GM18511 (cell line): ENCODE measurements around the gene LYST.
A peak's percentile ranks its signal among the peaks of the same experiment; 100 is the strongest.
"Not testable (repeated sequence)": the region's sequence is repeated elsewhere in the genome, so short reads cannot be mapped to it uniquely, and the experiment has no call there.

ENCODE experiments used
- ATAC-seq: cut with Tn5 transposase; IDR thresholded peaks from one replicate; pipeline ENCODE4 v1.9.1; 2021; ENCODE audit warnings: mild to moderate bottlenecking, moderate library complexity; ENCODE audit not compliant: unreplicated experiment

The LYST gene, protein sequence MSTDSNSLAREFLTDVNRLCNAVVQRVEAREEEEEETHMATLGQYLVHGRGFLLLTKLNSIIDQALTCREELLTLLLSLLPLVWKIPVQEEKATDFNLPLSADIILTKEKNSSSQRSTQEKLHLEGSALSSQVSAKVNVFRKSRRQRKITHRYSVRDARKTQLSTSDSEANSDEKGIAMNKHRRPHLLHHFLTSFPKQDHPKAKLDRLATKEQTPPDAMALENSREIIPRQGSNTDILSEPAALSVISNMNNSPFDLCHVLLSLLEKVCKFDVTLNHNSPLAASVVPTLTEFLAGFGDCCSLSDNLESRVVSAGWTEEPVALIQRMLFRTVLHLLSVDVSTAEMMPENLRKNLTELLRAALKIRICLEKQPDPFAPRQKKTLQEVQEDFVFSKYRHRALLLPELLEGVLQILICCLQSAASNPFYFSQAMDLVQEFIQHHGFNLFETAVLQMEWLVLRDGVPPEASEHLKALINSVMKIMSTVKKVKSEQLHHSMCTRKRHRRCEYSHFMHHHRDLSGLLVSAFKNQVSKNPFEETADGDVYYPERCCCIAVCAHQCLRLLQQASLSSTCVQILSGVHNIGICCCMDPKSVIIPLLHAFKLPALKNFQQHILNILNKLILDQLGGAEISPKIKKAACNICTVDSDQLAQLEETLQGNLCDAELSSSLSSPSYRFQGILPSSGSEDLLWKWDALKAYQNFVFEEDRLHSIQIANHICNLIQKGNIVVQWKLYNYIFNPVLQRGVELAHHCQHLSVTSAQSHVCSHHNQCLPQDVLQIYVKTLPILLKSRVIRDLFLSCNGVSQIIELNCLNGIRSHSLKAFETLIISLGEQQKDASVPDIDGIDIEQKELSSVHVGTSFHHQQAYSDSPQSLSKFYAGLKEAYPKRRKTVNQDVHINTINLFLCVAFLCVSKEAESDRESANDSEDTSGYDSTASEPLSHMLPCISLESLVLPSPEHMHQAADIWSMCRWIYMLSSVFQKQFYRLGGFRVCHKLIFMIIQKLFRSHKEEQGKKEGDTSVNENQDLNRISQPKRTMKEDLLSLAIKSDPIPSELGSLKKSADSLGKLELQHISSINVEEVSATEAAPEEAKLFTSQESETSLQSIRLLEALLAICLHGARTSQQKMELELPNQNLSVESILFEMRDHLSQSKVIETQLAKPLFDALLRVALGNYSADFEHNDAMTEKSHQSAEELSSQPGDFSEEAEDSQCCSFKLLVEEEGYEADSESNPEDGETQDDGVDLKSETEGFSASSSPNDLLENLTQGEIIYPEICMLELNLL (N-terminal part only)

DNA sequence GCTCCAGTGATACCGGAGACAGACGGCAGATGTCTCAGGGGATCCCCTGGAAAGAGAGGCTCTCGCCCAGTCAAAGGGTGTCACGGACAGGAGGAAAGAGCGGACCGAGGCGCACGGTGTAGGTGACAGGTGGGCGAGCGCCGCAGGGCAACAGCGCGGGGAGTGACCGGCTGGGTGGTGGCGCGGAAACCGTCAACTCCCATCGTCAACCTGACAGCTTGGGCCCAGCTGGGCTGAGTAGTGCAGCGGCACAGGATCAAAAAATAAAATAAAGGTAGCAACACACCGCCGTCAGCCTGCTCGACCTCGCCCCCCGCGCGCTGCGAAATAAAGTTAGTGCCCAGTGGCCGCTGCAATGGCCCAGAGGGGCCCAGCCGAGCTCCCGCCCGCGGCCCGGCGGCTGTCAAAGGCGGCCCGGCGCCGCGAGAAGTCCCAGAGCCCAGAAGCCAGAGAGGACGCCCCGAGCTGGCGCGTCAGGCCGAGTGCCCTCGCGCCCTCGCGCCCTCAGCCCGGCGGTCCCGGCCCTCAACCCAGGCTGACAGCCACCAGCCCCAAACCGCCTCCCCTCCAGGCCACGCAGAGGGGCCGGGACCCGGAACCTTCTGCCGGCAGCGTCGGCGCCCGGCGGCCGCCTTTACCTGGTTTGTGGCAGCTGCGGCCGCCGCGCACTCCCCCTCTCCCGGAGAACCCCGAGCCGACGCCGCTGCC lies at the start of gene LYST:
Gene LYST (minus strand): TSS at position 702 of the 708 bp plus-strand sequence. CDS start 36,489 bp downstream, outside the sequence.
- peak; percentile 64 for ATAC-seq

DNA sequence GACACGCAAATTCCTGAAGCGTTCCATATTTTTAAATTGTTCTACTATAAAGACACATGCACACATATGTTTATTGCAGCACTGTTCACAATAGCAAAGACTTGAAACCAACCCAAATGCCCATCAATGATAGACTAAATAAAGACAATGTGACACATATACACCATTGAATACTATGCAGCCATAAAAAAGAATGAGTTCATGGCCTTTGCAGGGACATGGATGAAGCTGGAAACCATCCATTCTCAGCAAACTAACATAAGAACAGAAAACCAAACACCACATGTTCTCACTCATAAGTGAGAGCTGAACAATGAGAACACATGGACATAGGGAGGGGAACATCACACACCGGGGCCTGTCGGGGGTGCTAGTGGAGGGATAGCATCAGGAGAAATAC lies 48.8 kb upstream of the LYST start:
- not testable (repeated sequence) for ATAC-seq

DNA sequence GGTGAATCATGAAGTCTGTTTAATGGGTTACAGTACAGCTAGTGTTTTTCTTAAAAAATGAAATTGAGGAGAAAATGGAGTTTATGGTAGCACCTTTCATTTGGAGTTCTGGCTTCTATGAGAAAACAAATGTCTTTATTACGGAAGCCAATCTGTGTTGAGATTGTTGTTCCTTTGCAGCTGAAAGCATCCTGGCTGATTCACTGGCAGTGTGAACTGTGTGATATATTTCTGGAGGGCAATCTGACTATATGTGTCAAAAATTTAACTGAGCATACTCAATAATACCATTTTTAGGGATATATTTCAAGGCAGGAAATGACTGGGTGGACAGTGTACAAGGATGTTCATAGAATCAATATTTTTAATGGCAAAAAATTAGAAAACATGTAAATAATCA lies 46.6 kb upstream of the LYST start:
- no peak for ATAC-seq

DNA sequence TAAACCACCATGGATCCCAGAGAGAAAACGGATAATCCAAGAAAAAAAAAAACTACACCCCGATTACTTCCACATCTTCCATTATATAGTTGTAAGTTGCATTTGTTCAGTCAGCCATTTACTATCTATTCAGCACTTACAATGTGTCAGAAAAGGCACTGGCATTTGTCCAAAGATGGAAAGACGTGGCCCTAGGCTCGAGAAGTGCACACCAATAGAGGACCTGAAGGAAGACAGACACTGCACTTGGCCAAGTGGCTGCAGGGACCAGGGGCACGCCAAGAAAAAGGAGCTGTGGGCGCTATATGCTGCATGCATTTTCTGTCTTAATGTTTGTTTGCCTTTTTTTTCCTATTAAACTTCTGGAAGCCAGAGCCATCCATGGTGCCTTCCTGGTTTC lies 45.2 kb upstream of the LYST start:
- ATAC-seq = no peak

DNA sequence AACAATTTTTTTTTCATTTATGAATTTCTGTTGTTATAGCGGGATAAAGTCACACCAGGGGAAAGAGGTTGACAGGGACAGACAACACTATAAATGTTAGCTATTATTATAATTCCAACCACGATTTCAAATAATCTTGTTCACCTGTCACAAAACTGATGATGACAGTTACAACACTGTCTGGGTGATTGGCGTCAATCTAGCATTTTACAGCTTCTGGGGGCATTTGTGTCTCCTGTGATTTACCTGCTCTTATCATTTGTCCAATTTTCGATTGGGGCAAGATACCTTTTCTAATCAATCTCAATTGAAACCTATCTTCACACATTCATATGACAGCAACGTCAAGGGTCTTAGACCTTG lies 44.6 kb upstream of the LYST start:
- ATAC-seq = no peak

DNA sequence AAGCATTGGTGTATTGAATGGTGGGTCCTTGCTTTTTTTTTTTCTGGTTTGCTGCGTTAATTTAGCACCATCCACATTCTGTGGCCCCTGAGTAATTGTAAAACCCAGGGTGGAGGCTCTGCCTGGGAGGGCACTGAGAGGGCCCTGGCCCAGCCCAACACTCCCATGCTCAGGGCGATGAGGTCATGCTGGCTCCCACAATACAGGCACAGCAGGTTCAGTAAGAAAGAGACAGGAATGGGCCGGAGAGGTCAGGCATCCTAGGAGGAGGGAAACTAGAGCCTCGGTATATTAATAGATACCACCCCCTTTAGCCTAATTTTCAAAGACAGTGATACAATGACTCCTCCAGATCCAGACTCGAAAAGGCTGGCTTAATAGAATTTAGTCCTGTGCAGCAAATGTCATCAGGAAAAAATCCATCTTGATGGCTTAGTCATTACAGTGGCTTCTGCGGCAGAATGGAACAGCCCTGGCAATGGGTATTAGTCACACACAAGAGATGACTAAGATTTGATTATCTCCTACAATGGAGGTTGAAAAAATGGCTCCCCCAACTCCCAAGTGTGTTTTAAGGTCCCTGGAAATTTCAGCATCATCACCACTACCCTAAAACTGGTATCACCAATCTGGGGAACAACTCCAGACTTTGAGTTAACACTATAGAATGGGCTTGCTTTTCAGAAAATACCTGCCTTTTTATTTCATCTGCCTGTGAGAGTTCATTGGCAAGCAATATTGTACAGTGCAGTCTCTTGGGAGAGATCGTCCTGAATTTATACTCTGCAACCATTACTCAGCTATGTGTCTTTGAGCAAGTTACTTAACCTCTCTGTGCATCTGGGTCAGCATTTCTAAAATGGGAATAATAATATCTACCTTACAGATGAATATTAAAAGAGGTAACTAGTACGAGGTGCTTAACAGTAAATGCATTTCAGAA lies 43.9 kb upstream of the LYST start:
- ATAC-seq = no peak

DNA sequence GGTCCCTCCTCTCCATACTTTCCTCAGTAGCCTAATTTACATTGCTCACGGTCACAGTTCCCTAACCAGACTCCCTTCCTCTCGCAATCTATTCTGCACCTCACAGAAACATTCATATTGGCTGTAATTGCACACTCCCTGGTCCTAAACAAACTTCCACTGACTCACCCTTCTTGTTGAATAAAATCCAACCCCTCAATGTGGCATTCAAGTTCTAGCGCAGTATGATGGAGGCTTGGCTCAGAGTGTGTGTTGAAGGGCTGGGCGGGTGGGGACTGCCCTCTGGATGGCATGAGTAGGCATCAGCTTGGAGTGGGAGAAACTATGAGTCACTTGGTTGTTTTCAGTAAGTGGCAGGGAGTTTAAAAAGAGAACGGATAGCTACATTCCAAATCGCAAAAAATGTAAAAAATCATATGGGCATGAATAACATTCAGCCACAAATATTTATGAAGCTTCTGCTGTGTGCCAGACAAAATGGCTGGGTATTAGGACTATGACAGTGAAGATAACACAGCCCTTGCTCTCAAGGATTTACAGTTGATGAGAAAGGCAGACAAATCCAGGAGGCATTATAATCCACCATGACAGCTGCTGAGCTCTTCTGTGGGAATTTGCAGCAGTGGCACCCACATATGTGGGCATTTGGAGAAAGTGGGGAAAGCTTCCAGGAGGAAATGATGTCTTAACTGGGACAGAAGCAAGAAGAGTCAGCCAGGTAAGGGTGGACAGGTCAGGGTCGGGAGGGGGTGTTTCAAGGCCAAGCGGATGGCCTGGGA lies 42.2 kb upstream of the LYST start:
- ATAC-seq = no peak

DNA sequence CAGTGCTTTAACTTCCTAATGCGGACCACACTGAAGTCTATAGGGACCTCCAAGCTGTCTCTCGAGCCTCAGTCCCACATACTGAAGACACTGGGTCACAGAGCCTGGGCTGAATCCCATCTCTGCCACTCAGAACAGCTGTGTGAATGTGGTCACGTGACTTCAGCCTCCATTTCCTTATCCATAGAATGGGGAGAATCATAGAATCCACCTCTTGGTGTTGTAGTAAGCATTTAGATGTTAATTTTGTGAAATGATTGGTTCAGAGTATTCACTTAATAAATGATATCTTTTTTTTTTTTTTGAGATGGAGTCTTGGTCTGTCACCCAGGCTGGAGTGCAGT lies 41.2 kb upstream of the LYST start:
- ATAC-seq = no peak

DNA sequence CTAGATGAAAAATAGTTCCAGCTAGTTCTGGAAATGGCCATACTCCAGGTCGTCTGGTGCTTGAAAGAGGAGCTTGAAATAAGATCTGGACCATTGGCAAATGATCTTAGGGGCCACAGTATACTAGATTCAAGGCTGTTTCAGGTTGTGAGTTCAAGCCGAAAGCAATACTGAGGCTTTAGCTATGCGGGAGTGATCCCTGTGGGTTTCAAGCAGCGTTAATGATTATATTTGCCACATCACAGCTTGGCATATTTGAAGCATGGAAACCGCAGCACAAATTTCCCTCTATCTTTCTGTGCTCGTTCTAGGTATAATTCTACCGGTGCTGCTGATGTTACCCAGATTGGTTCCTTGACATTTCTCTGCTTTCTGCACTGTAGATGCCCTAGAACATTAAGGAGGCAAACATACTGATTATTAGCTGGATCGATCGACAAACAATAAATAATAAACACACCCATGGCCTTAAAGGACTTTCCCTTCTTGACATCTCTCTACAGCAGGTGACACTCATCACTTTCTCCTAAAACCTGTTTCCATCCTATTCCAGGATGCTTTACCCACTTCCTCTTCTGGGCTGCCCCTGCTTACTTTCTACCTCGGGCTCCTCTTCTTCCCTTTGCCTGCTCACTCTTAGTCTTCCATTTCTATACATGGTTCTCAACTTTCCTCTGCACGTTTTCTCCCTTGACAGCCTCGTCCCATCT lies 40.6 kb upstream of the LYST start:
- no peak for ATAC-seq

DNA sequence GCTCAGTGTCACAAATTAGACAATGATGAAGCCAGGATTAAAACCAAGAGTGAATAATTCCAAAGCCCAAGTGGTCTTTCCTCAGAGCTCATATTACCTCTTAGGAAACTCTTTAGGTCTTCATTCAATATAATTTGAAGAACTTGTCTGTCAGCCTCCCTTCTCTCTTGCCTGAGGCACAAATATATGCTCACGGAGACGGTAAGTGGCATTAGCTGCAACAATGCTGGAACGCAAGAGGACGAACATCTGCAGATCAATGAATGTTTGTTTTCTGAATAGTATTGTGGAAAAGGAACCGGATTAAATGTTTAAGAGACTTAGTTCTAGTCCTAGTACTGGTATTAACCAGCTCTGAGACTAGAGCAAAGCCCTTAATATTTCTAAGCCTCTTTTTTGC lies 39.7 kb upstream of the LYST start:
- ATAC-seq = no peak

DNA sequence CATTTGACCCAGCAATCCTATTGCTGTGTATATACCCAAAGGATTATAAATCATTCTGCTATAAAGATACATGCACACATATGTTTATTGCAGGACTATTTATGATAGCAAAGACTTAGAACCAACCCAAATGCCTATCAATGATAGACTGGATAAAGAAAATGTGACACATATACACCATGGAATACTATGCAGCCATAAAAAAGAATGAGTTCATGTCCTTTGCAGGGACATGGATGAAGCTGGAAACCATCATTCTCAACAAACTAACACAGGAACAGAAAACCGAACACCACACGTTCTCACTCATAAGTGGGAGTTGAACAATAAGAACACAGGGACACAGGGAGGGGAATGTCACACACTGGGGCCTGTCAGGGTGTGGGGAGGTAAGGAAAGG lies 37.1 kb upstream of the LYST start:
- not testable (repeated sequence) for ATAC-seq

DNA sequence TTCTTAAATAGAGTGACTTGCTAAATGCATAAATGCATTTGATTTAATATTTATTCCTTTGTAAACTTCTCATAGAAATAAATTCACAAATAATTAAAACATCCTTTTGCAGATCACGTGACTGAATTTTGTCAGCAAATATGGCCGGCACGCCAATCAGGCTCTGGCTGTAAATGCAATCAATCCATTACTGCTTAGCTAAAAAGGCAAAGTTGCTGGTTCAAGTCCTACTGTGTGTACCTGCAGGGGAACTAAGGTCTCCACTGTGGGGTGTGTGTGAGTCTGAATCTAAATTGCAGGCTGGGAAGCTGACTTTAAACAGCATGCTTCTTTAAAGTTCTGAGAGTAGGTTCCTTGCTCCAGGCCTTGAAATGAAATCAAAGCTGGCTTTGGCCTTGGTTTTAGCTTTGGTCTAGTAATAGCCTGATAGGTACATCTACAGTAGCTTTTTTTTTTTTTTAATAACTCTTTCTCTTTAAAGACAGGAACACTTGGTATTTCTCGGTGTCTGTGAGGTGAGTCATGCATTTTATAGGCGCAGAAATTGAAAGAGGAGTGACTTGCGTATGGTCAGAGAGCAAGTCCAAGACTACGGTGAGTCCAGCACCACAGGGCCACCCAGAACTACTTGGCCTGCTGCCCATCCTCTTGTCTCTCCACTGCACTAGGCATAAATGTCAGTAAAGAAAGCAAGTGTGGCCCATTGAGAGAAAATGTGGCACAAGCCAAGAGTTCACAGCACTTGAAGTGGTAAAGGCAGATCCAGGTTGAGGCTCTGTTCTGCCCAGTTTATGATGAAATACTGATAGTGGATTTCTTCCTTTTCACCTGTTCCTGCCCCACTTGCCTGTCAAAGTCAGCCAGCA lies 36.2 kb upstream of the LYST start:
- ATAC-seq = no peak

DNA sequence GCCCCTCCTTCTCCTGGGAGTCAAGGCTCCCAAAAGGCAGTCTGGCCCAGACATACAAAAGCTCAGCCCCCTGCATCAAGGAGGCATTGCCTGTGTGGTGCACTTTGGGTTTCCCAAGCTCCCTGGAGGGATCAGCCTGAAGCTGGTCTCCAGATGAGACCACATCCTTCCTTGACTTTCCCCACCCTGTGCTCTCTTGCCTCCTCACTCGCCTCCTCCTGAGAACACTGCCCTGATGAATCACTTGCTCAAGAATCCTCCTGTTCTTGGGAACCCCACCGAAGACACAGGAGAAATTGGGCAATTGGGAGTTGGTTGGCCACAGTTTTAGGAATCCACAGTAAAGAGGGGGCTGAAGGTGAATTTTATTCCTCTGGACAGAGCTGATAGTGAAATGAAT lies 34.8 kb upstream of the LYST start:
- ATAC-seq = no peak

DNA sequence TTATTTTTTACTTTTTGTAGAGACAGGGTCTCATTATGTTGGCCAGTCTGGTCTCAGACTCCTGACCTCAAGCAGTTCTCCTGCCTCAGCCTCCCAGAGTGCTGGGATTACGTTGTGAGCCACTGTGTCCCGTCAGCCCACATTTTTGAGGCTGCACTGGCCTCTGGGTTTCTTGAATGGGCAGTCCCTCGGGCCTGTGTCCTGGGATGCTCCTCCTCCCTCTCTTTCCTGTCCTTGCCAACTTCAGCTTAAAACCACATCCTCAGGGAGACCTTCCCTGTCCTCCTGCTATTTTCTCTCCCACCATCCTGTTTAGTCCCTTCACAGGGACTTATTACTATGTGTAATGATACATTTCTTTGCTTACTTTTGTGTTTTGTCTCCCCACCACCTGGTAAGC lies 31.4 kb upstream of the LYST start:
- no peak for ATAC-seq

DNA sequence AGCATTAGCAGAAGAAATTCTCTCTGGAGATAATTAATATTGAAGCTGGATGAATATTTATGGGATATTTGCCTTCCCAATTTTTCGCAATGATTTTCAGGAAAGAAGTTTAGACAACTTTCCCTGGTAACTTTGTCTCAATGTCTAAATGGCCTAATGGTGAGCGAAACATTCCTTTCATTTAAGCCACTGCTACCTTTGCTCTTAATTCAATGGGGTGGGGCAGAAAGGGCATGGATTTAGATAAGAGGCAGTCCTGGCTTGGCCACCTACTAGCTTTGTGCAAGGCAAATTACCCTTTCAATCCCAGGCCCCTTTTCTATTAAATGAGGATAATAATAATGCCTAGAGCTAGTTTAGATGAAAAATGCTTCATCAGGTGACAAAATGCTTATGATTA lies 27.1 kb upstream of the LYST start:
- no peak for ATAC-seq

DNA sequence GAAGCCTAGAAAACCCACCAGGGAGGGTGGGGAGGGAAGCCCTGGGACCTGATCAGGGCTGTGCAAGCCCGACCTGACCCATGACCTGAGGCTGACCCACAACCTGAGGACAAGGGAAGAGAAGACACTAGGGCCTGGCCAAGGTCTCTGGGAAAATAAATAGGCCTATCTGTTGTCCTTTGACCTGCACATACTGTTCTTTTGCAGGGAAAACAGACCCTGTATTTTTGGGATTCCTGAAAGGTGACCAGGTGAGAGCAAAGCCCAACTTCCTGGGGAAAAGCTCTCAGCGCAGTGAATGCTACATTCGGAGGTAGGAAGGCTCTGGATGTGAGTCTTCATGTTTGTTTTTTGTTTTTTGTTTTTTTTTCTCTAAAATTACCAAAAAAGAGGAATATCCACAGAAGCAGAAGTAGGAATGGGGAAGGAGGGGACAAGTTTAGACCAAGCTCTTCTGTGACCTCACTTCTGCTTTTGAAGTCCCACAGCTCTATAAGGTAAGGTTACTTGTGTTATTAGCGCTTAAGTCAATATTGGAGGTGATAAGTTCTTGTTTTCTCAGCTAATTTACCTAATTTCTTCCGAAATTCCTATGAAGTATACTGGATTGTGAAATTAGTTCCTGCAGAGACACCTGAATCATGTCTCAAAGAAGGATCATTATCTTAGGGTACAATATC lies 26.2 kb upstream of the LYST start:
- ATAC-seq = no peak

DNA sequence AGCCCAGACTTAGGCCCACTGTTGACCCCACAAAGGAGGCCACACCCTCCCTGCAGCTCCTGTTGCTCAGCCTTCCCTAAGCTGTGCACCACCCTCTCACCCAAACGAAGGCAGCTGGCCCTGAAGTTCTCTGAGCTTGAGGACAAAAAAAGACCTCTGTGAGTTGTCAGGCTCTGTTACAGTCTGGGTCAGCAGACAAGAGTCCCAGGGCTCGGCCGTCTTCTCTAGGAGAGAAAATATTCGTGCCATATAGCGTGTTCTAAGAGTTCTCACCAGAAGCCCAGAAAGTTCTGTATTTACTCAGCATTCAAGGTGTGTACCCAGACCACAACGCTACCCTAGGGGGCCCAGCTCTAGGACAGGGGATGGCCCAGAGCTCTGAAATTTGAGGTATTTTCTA lies 25.5 kb upstream of the LYST start:
- peak; percentile 43 for ATAC-seq
